HG03571 (cell line): ENCODE data around the gene CTPS1.

ENCODE experiments used
- ATAC-seq: cut with Tn5 transposase; IDR thresholded peaks from one replicate; pipeline ENCODE4 v1.9.1; 2021; ENCODE audit not compliant: unreplicated experiment

Gene CTPS1

DNA sequence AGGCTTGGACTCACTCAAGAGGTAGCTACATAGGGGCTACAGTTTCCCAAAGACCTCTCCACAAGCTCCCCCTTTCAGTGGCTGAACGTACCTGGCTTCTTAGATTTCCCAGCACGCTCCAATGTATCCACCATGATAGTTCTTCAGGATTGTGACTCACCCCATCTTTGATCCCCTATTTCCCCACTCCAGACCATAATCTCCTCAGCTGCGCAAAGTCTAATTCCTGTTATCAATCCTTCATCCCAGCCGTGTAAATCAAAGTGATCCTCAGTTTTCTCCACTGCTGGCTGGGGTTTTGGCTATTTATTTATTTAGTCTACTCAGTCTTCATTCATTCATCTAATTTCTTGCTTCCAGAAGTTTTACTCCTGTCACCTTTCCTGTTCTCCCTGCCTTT, 13.1 kb upstream of the CTPS1 start:
- no peak for ATAC-seq

DNA sequence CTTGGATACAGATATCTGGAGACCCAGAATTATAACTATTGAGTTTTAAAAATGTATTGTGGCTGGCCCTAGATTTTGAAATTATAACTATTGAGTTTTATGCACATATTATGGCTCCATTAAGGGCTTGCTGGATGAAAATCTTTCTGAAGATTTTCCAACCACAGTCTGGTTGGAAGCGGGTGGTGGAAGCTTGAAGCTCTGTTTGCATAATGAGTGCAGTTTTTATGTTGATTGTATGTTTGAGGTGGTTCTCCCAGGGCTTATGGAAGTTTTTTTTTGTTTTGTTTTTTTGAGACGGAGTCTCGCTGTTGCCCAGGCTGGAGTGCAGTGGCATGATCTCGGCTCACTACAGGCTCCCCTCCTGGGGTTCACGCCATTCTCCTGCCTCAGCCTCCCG, 10.1 kb upstream of the CTPS1 start:
- no peak for ATAC-seq

DNA sequence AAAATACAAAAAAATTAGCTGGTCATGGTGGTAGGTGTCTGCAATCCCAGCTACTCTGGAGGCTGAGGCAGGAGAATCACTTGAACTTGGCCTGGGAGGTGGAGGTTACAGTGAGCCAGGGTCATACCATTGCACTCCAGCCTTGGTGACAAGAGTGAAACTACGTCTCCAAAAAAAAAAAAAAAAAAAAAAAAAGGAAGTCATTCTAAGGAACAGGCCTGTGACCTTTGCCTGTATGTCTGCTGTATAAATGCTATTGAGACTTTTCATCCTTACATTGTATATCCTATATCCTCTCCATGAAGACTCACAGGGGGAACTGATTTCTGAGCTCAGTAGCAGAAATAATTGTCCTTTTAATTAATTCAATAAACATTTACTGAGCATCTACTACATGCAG, 7.5 kb upstream of the CTPS1 start:
- no peak for ATAC-seq

DNA sequence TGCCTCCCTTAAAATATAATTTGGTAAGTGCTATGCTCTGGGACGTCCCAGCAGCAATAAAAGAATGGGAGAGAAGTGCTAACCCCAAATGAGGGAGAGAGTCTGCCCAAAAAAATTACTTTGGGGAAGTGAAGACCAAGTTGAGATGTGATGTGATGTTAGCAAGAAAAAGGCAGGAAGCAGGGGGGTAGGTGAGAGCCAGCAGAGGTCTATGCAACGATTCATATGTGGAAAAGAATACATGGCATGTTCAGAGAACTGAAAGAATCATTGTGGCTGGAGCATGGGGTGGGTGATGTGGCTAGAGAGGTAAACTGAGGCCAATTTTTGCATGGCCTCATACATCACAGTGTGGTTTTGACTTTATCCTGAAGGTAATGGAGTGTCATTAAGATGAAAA, 5.6 kb upstream of the CTPS1 start:
- ATAC-seq: no peak

DNA sequence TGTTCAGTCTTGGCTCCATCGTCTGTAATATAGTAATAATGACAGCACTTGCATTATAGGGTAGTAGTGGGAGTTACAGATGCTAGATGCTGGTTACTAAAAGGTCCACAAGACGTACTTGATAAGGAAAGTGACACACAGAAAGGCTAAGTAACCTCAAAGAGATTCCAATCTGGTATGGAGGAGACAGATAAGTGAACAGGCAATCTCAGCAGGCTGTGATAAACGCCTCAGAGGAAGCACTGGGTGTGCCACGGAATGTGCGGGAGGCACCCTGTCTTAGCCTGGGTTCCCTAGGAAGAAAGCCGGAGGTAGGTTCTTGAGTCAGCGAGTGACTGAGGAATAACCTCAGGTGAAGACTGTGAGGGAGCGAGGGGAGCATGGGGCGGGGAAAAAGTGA, 4.6 kb upstream of the CTPS1 start:
- no peak for ATAC-seq

DNA sequence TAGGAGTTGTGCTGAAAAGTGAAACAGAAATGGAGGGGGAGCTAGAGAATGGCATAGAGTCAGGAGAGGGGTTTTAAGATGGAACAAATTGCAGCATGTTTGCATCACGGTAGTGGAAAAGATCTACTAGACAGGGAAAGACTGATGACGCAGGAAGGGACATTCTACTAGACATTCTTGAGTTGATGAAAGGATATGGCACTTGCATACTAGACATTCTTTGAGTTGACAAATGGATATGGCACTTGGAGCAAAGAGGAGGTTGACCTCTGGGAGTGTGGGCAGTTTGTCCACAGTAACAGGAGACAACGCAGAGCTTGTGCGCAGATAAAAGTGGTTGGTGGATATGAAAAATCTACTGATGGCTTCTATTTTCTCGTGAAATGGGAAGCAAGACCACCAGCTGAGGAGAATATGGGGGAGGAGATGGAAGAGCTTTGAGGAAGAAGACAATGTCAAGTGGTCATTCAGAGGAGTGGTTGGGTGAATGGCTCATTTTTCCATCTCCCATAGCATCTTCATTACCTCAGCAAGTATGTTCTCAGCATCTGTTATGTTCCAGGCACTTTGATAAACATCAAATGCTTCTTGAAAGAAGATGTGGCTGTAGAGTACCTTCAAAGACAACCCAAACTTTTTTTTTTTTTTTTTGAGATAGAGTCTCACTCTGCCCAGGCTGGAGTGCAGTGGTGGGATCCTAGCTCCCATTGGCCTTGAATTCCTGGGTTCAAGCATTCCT, 2.4 kb upstream of the CTPS1 start:
- no peak for ATAC-seq

DNA sequence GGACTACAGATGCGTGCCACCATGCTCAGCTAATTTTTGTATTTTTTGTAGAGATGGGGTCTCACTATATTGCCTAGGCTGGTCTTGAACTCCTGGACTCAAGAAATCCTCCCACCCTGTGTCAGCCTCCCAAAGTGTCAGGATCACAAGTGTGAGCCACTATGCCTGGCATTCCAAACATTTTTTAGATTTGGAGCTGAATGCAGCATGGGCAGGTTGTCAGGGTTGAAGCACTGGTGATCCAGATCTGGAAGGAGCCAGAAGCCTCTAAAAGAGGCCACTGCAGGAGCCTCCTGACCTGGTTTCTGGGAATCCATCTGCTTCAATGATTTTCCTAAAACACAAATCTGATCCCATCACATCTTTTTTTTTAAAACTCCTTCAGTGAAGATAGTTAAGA, 1.8 kb upstream of the CTPS1 start:
- no peak for ATAC-seq

DNA sequence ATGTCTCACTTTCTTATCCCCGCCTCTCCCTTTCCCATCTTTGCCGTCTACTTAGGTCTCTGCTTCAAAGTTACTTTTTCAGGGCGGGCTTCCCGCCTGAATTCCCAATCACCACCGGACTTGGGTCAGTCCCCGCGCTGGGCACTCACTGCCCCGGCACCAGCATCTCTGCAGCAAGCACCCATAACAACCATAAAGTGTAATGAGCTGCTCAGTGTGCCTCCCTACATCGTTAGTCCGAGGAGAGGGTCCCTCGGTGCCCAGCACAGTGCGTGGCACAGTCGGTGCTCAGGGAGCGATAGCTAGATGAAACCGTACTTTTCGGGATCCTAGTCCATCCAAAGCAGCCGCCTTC, 633 bp upstream of the CTPS1 start:
- no peak for ATAC-seq

DNA sequence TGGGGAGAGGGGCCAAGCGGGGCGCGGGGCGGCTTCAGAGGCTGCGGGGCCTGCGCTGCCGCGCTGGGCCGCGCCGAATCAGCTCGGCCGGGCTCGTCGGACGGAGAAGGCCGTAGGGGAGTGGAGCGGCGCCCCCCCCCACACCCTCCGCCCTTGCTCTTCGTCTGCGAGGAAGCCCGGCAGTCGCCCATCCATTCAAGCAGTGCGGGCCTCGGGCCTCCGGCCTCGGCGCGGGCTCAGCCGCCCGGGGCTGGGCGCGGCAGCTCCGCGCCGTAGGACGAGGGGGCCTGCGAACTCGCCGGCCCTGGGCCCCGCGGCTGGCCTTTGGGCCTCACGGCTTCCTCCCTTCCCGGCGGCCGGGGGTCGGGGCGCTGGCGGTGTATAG, 564 bp downstream of the CTPS1 start:
- ATAC-seq: peak; percentile 18

DNA sequence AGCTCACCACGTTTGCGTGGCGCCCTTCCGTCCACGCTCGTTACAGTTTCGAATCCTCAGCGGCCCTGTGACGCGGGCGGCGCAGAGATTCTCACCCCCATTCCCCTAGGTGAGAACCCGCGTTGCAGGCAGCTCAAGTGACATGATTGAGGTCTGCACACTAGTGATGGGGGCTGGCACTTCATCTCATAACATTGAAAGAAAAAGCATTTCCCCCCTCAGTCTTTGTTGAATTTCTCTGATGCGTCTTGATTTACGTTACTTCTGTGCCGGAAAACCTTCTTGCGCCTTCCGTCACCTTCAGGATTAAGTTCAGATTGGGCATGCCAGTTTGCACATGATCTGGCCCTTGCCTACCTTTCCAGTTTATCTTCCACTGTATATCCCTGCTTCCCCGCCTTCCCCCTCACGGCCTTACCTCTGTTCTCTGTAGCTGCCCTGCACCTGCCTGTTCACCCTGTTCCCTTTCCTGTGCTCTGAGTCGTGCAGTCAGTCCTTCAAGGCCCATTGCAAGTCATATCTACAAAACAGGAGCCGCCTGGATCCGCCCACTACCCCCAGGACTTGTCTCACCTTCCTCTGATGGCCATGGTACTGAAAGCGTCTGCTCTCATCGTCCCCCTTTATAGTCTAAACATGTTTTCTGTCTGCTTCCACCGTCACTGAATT, 1.1 kb downstream of the CTPS1 start:
- no peak for ATAC-seq

DNA sequence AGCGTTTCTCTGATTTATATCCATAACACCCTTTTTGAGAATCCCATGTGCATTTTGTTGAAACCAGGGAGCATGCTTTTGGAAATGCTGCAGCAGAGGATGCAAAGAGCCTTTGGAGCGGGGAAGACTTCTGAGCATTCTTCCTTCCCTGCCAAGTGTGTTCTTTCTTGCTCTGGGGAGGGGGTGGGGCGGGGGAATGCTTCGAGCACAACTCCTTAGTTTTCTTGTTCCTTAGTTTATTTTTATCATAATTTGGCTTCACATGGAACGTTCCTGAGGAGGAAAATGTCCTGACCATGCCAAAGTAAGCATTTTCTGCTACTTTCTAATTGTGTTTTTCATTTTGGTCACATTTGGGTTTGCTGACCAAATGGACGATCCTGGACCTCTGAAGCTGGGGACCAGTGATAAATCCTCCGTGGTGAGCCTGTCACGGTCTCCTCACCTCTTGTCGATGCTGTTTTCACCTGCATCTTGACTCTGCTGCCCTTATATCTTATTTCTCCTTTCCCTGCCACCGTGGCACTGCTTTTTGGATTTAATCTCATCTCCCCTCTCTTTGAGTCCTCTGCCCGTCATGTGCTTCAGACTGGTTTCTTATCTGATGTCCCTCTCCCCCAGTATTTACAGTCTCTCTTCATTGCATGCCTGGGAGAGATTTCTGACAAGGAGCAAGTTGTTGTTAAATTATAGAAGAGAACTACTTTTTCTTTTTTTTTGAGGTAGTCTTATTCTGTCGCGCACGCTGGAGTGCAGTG, 2.4 kb downstream of the CTPS1 start:
- no peak for ATAC-seq

DNA sequence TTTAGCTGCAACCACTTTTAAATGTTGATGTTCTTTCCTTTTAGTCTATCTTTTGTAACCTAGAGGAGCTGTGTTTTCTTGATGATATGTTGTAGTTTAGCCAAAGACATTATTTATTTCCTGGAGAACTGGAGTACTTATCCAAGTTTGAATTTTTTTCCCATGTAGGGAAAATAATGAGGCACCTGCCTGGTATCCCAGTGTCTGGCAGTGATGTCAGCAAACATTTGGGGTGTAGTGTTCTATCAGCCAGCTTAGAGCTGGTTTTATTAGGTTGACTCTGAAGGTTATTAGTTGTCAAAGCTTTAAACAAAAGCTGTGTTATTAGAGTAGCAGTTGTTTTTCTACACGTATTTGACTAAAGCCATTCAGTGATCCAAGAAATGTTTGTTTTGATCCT, 3.2 kb downstream of the CTPS1 start:
- ATAC-seq: no peak

DNA sequence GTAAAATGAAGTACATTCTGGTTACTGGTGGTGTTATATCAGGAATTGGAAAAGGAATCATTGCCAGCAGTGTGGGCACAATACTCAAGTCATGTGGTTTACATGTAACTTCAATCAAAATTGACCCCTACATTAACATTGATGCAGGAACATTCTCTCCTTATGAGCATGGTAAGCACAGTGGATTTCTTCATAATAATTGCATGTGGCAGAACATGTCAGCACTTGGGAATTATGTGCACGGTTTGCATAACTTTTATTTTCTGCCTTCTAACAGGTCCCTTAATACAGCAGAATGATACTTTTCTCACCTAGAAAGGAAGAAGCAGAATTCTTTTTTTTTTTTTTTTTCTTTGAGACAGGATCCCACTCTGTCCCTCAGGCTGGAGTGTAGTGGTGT, 3.8 kb downstream of the CTPS1 start:
- ATAC-seq: no peak

DNA sequence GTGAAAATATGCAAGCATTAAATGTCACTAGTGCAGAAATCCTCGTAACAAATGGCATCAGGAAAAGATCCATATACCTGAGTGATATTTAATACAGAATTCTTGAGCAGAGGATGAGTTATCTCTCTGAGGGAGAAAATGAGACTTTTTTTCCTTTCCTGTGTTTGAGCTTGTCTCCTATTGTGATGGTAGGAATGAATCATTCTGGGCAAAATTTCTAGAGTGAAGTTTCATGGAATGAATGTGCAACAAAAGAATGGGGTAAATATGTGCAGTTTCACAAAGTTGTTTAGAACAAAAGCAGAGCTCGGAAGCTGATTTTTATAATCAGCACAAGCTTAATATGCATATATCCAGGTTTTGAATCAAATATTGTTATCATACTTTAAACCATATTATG, 4.6 kb downstream of the CTPS1 start:
- ATAC-seq: no peak

DNA sequence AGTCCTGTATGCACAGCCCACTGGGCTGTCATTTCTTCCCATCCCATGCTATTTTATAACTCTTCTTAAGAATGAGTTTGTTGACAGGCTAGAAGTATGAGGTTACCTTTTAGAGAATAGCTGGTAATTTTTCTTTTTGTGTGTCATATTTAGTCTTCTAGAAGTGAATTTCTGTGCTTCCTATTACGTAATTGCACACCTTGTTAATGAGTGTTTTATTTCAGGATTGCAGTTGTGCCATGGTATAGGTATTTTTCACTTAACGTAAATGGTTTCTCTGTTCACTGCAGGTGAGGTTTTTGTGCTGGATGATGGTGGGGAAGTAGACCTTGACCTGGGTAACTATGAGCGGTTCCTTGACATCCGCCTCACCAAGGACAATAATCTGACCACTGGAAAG, 5.0 kb downstream of the CTPS1 start:
- ATAC-seq: no peak

DNA sequence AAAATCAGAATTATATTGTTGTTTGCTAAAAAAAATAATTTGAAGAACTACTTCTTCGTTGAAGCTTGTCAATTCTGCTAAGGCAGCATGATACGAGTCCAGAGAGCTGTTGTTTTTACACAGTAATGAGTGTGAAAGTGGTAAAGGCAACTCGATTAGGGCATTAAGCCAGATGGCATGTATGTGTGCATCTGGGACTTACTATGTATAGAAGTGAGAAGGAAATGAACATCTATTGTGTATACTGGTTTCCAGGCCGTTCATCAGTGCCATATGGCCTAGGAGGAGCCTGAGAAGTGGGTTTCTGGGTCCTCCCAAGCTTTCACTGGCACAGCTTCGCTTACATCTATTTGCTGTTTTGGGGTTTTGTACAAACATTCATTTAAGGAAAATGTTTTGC, 5.7 kb downstream of the CTPS1 start:
- ATAC-seq: no peak

DNA sequence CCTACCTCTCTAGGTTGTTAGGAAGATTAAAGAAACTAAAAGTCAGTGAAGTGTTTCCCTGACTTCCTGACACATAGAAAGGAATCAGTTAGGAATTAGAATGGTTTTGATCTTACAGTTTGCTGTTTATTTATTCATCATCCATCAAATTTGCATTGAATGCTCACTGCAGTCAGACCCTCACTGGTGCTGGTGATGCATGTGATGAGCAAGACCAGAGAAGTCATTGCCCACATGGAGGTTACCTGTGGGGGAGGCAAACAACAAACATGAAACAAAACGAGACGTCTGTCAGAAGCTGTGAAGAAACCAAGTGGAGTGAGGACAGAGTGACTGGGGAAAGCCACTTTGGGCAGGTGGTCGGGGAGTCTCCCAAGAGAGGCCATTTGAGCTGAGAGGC, 6.4 kb downstream of the CTPS1 start:
- ATAC-seq: no peak

DNA sequence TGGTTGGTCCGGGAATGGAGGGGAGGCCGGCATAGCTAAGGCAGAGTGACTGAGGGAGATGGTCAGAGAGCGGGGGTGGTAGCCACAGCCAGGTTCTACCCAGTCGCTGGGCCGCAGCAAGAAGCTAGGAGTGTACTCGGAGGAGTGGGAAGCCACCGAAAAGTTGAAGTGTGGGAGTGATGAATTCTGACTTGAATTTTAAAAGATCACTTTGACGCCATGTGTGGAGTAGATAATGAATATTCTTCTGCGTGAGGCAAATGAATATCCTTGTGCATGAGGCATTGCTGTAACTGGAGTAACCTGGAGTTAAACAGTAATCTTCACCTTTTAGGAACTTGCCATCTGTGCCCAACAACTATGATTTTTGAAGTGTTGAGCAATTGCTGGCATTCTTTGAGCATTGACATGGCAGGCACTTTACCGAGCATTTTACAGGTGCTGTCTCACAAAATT, 6.9 kb downstream of the CTPS1 start:
- ATAC-seq: no peak

DNA sequence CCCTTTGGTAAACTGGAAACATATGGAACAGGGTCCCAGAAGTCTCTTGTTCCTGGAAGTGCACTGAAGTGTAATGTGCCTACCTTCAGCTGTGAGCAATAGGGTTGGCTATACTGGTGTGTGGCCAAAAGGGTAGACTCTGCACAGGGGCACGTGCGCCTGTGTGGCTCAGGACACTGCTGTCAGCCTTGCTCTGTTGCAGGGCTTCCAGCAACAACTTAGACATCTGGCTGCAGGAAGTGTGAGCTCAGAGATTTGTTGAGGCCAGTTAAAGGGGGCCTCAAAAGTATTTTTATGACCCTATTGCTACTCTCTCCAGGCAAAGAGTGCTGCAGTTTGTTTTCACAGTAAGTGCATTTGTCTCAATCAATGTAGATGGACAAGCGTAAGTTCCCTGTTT, 7.5 kb downstream of the CTPS1 start:
- ATAC-seq: no peak

DNA sequence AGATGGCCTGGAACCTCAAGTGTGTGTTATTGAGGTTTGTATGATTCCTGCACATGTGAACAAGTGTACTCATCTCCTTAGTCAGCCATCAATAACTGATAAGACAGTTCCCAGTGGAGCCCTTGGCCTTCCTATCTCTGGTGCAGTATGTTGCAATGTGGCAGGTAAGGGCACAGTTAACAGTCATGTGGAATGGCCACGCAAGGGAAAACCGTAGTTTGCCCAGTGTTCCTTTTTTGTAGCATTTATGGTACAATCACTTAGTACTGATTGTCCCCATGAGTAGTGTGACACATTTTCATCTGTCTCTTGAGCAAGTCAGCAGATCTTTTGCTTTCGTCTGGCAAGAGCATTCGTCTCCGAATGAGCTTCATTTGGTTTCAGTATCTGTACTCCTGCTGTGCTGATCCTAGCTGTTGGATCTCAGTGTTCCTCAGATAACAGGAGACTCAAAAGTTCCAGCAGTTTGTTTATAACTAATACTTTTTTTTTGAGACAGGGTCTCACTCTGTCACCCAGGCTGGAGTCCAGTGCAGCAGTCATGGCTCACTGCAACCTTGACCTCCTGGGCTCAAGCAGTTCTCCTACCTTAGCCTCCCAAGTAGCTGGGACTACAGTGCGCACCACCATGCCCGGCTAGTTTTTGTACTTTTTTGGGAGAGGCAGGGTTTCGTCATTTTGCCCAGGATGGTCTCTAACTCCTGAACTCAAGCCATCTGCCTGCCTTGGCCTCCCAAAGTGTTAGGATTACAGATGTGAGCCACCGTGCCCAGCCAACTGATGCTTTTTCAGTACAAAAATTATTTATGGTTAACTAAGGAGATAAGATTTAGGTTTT, 8.2 kb downstream of the CTPS1 start:
- ATAC-seq: no peak

DNA sequence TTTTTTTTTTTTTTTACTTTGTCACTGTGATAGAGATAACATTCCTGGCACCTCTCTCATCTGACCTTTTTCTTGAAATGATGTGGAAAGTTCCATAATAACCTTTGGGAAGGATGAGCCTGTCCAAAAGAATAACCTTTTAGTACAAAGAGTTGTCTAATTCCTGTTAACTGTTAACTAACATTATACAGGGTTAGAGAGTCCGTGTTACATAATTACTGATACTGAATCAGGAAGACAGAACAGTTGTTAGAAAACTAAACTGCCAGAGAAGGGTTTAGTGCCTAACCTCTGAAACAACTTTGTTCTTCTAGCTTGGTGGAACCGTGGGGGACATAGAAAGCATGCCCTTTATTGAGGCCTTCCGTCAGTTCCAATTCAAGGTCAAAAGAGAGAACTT, 8.8 kb downstream of the CTPS1 start:
- ATAC-seq: no peak
